Stomach smooth muscle (tissue), 2 donors: ENCODE results near the gene ARHGEF12.

Source experiments
- H3K27ac ChIP-seq: one replicate; pipeline ENCODE4 v1.7.0; 2013; ENCODE audit warnings: mild to moderate bottlenecking, low read length, inconsistent platforms
- H3K27me3 ChIP-seq, 2 donors: one replicate each; pipeline ENCODE4 v1.7.0; 2013; ENCODE audit warnings: low read length in 2 of 2; ENCODE audit not compliant: insufficient read depth in 2 of 2, control insufficient read depth in 1 of 2
- H3K36me3 ChIP-seq, 2 donors: one replicate each; pipeline ENCODE4 v1.7.0; 2013; ENCODE audit warnings: low read length in 2 of 2; ENCODE audit not compliant: control insufficient read depth in 2 of 2, insufficient read depth in 2 of 2
- H3K4me1 ChIP-seq: one replicate; pipeline ENCODE4 v1.7.0; 2013; ENCODE audit warnings: low read length; ENCODE audit not compliant: control insufficient read depth, insufficient read depth
- H3K4me3 ChIP-seq, 2 donors: one replicate each; pipeline ENCODE4 v1.7.0; 2013; ENCODE audit warnings: low read length in 2 of 2
- H3K9ac ChIP-seq, 2 donors: one replicate each; pipeline ENCODE4 v1.7.0; 2013; ENCODE audit warnings: low read length in 2 of 2, mild to moderate bottlenecking in 1 of 2
- H3K9me3 ChIP-seq, 2 donors: one replicate each; pipeline ENCODE4 v1.7.0; 2013; ENCODE audit warnings: low read length in 2 of 2; ENCODE audit not compliant: control insufficient read depth in 2 of 2
- donor health status: healthy.
- donor health status: Pancreatic carcinoma.

ARHGEF12 gene

DNA sequence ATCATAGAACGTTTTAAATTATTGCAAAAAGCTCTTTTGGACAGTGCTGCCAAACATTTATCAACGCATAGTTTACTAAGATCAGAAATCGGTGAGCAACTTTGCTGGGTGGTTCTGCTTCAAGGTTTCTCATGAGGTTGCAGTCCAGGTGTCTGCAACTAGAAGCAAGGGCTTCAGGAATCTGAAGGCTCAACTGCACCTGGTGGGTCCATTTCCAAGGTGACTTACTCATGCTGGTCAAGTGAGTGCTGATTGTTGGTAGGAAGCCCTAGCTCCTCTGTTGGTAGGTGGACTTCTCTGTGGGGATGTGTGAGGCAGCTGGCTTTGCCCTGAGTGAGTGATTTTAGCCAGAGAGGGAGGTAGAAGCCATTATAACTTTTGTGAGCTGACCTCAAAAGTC is 22.5 kb downstream of the ARHGEF12 start:
- Histone ChIP-seq H3K4me3 (no peak overlapping the region), H3K27me3 (no peaks in the 10 kb centered on the region), H3K9me3 (no peaks in the 10 kb centered on the region), H3K4me1 (peaks cover 2% of the 10 kb centered on the region), H3K27ac (no peak overlapping the region), H3K9ac (no peak overlapping the region), H3K36me3 (no peaks in the 10 kb centered on the region)

- no peaks in the 10 kb centered on the region for H3K27me3 ChIP-seq
- no peaks in the 10 kb centered on the region for H3K9me3 ChIP-seq
- no peak overlapping the region for H3K4me3 ChIP-seq
- H3K4me1 ChIP-seq: peaks cover 2% of the 10 kb centered on the region
- no peak overlapping the region for H3K9ac ChIP-seq
- H3K36me3 ChIP-seq: no peaks in the 10 kb centered on the region
- no peak overlapping the region for H3K27ac ChIP-seq
These were observed 27.2 kb downstream of the ARHGEF12 start for GRCh38 chr11:120363436-120363835.

GRCh38 chr11:120365512-120365911 is 29.3 kb downstream of the ARHGEF12 start:
- Histone ChIP-seq H3K9ac (no peak overlapping the region), H3K36me3 (no peaks in the 10 kb centered on the region), H3K4me1 (peaks cover 2% of the 10 kb centered on the region), H3K27me3 (no peaks in the 10 kb centered on the region), H3K9me3 (no peaks in the 10 kb centered on the region), H3K27ac (no peak overlapping the region), H3K4me3 (no peak overlapping the region)

DNA sequence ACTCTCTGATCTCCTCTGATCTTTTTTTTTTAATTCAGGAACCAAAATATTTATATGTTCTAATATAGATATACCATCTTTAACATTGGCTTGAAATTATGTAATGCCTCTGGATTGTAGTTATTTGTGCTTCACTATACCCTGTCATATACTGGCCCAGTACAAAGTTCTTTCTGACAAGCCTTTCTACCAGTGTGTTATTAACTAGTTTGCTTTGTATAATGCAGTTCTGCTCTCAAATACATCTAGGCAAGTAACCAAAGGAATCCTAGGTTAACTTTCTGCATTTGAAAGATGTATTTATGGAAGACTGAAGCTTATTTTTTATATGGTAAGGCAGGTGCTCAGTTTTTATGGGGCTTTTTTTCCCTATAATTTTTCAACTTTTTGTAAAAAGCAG is 36.1 kb downstream of the ARHGEF12 start:
- Histone ChIP-seq H3K27me3 (no peaks in the 10 kb centered on the region), H3K36me3 (no peaks in the 10 kb centered on the region), H3K4me3 (no peak overlapping the region), H3K9ac (peak overlapping the region in 1 of 2 donors; percentile 4), H3K9me3 (no peaks in the 10 kb centered on the region), H3K4me1 (peaks cover 2% of the 10 kb centered on the region), H3K27ac (no peak overlapping the region)

GRCh38 chr11:120375076-120375475 is 38.9 kb downstream of the ARHGEF12 start:
- Histone ChIP-seq H3K36me3 (no peaks in the 10 kb centered on the region), H3K27ac (no peak overlapping the region), H3K9me3 (no peaks in the 10 kb centered on the region), H3K9ac (no peak overlapping the region), H3K4me1 (peaks cover 5% of the 10 kb centered on the region), H3K4me3 (no peak overlapping the region), H3K27me3 (no peaks in the 10 kb centered on the region)

- Histone ChIP-seq H3K4me1 (peaks cover 5% of the 10 kb centered on the region), H3K9me3 (no peaks in the 10 kb centered on the region), H3K9ac (no peak overlapping the region), H3K36me3 (no peaks in the 10 kb centered on the region), H3K27me3 (no peaks in the 10 kb centered on the region), H3K27ac (no peak overlapping the region), H3K4me3 (no peak overlapping the region)
These were observed 40.5 kb downstream of the ARHGEF12 start for GRCh38 chr11:120376547-120377182.

DNA sequence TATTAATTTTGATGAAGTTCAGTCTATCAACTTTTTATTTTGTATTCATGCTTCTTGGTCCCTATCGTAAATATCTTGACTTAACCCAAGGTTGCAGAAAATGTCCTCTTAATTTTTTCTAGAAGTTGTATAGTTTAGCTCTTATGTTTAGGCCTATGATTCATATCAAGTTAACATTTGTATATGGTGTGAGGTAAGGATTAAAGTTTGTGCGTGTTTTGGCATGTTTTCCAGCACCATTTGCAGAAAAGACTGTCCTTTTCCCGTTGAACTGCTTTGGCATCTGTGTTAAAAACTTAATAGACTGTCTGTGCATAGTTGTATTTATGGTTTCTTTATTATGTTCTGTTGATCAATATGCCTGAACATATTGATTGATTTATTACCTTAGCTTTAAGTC is 42.3 kb downstream of the ARHGEF12 start:
- H3K27ac ChIP-seq: no peak overlapping the region
- no peaks in the 10 kb centered on the region for H3K9me3 ChIP-seq
- no peak overlapping the region for H3K4me3 ChIP-seq
- no peaks in the 10 kb centered on the region for H3K27me3 ChIP-seq
- H3K9ac ChIP-seq: no peak overlapping the region
- no peaks in the 10 kb centered on the region for H3K36me3 ChIP-seq
- peaks cover 5% of the 10 kb centered on the region for H3K4me1 ChIP-seq

DNA sequence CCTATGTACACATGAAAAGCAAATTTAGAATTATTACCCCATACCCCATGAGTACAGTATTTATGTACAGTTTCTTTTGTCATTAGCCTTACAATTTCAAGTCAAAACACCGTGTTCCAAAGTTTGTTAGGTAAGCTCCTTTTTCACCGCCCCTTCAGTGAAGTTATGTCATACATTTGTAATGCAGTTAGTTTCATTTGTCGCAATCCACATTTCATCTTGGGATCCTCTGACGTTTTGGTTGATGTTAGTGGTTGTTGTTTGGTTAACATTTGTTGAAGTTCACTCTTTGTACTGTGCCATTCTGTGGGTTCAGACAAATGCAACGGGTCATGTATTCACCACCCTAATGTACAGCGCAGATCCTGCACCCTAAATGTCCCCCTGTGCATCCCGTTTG is 45.2 kb downstream of the ARHGEF12 start:
- H3K4me3 ChIP-seq: no peak overlapping the region
- no peak overlapping the region for H3K27ac ChIP-seq
- peaks cover 8% of the 10 kb centered on the region for H3K4me1 ChIP-seq
- no peaks in the 10 kb centered on the region for H3K9me3 ChIP-seq
- H3K27me3 ChIP-seq: no peaks in the 10 kb centered on the region
- no peaks in the 10 kb centered on the region for H3K36me3 ChIP-seq
- no peak overlapping the region for H3K9ac ChIP-seq

- Histone ChIP-seq H3K9me3 (no peaks in the 10 kb centered on the region), H3K27me3 (no peaks in the 10 kb centered on the region), H3K4me3 (no peak overlapping the region), H3K27ac (no peak overlapping the region), H3K36me3 (no peaks in the 10 kb centered on the region), H3K9ac (no peak overlapping the region), H3K4me1 (peaks cover 2% of the 10 kb centered on the region)
These were observed 47.4 kb downstream of the ARHGEF12 start for GRCh38 chr11:120383518-120384155.

GRCh38 chr11:120384476-120384875 is 48.3 kb downstream of the ARHGEF12 start:
- Histone ChIP-seq H3K36me3 (no peaks in the 10 kb centered on the region), H3K9ac (no peak overlapping the region), H3K9me3 (no peaks in the 10 kb centered on the region), H3K27me3 (no peaks in the 10 kb centered on the region), H3K4me3 (no peak overlapping the region), H3K27ac (no peak overlapping the region), H3K4me1 (peaks cover 2% of the 10 kb centered on the region)

- Histone ChIP-seq H3K9ac (no peak overlapping the region), H3K27ac (no peak overlapping the region), H3K9me3 (no peaks in the 10 kb centered on the region), H3K36me3 (no peaks in the 10 kb centered on the region), H3K27me3 (no peaks in the 10 kb centered on the region), H3K4me1 (peaks cover 2% of the 10 kb centered on the region), H3K4me3 (no peak overlapping the region)
These were observed 48.9 kb downstream of the ARHGEF12 start for GRCh38 chr11:120385110-120385509.
